ENCODE measurements around the gene IRX1.

GRCh38 chr5:3594510-3595005 is 1.1 kb upstream of the IRX1 start:
- TF ChIP-seq CTCF (IDR thresholded peaks at IDR 0.05; ENCODE audit: low read depth, low read length, missing input control) (no peak), RXRA (IDR thresholded peaks at IDR 0.05) (no peak), EGR1 (IDR thresholded peaks at IDR 0.05; ENCODE audit: low read depth in 2 of 2) (no peak), YY1 (IDR thresholded peaks at IDR 0.05) (no peak), SP1 (IDR thresholded peaks at IDR 0.05) (no peak), JUND (IDR thresholded peaks at IDR 0.05) (no peak), FOXA1 (IDR thresholded peaks at IDR 0.05) (no peak), MAX (IDR thresholded peaks at IDR 0.05) (no peak), HNF4G (IDR thresholded peaks at IDR 0.05) (no peak)
- TF ChIP-seq, protein P1, sequence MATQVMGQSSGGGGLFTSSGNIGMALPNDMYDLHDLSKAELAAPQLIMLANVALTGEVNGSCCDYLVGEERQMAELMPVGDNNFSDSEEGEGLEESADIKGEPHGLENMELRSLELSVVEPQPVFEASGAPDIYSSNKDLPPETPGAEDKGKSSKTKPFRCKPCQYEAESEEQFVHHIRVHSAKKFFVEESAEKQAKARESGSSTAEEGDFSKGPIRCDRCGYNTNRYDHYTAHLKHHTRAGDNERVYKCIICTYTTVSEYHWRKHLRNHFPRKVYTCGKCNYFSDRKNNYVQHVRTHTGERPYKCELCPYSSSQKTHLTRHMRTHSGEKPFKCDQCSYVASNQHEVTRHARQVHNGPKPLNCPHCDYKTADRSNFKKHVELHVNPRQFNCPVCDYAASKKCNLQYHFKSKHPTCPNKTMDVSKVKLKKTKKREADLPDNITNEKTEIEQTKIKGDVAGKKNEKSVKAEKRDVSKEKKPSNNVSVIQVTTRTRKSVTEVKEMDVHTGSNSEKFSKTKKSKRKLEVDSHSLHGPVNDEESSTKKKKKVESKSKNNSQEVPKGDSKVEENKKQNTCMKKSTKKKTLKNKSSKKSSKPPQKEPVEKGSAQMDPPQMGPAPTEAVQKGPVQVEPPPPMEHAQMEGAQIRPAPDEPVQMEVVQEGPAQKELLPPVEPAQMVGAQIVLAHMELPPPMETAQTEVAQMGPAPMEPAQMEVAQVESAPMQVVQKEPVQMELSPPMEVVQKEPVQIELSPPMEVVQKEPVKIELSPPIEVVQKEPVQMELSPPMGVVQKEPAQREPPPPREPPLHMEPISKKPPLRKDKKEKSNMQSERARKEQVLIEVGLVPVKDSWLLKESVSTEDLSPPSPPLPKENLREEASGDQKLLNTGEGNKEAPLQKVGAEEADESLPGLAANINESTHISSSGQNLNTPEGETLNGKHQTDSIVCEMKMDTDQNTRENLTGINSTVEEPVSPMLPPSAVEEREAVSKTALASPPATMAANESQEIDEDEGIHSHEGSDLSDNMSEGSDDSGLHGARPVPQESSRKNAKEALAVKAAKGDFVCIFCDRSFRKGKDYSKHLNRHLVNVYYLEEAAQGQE (IDR thresholded peaks at IDR 0.05) = no peak
- TF ChIP-seq, protein P2, sequence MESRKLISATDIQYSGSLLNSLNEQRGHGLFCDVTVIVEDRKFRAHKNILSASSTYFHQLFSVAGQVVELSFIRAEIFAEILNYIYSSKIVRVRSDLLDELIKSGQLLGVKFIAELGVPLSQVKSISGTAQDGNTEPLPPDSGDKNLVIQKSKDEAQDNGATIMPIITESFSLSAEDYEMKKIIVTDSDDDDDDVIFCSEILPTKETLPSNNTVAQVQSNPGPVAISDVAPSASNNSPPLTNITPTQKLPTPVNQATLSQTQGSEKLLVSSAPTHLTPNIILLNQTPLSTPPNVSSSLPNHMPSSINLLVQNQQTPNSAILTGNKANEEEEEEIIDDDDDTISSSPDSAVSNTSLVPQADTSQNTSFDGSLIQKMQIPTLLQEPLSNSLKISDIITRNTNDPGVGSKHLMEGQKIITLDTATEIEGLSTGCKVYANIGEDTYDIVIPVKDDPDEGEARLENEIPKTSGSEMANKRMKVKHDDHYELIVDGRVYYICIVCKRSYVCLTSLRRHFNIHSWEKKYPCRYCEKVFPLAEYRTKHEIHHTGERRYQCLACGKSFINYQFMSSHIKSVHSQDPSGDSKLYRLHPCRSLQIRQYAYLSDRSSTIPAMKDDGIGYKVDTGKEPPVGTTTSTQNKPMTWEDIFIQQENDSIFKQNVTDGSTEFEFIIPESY (IDR thresholded peaks at IDR 0.05) = no peak
